ENCODE measurements around the gene OR6M1.

DNA sequence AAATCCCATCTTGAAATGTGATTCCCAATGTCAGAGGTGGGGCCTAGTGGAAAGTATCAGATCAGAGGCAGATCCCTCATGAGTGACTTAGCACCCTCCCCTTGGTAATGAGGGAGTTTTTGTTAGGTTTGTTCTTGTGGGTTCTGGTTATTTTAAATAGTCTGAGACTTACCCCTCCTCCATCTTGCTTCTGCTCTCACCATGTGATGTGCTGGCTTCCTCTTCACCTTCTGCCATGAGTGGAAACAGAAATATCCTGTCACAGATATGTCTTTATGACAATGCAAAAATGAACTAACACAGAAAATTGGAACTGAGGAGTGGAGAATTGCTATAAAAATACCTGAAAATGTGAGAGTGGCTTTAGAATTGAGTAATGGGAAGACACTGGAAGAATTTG, 46.2 kb upstream of the OR6M1 start:
- TF ChIP-seq CTCF (conservative IDR thresholded peaks at IDR 0.05; ENCODE audit: low read length) = no peak
- no peak for TF ChIP-seq EZH2phosphoT487 (IDR thresholded peaks at IDR 0.05; ENCODE audit: borderline replicate concordance, low read depth, low read length)

All from OCI-LY7 (cell line).